ENCODE measurements around the gene IDH2.

The IDH2 gene

GRCh38 chr15:90062462-90062932, 39.8 kb downstream of the IDH2 start:
- no peak overlapping the region for H3K4me3 ChIP-seq (ENCODE audit: low read depth, low read length)
- TF ChIP-seq POLR2A (IDR thresholded peaks at IDR 0.05; ENCODE audit: extremely low read depth, insufficient read length) (no peak), CTCF (IDR thresholded peaks at IDR 0.05; ENCODE audit: low read depth, low read length) (no peak), MAX (IDR thresholded peaks at IDR 0.05; ENCODE audit: low read depth, low read length) (no peak), MYC (IDR thresholded peaks at IDR 0.05; ENCODE audit: low read depth, low read length) (no peak)
- no peak for DNase-seq (ENCODE audit: low read depth)

GRCh38 chr15:90062023-90062442, 40.2 kb downstream of the IDH2 start:
- TF ChIP-seq POLR2A (IDR thresholded peaks at IDR 0.05; ENCODE audit: extremely low read depth, insufficient read length) (no peak), CTCF (IDR thresholded peaks at IDR 0.05; ENCODE audit: low read depth, low read length) (no peak), MYC (IDR thresholded peaks at IDR 0.05; ENCODE audit: low read depth, low read length) (no peak), MAX (IDR thresholded peaks at IDR 0.05; ENCODE audit: low read depth, low read length) (no peak)
- no peak overlapping the region for H3K4me3 ChIP-seq (ENCODE audit: low read depth, low read length)
- DNase-seq (ENCODE audit: low read depth), result peak; percentile 60

- no peak for DNase-seq (ENCODE audit: low read depth)
- no peak for TF ChIP-seq MAX (IDR thresholded peaks at IDR 0.05; ENCODE audit: low read depth, low read length)
- no peak for TF ChIP-seq CTCF (IDR thresholded peaks at IDR 0.05; ENCODE audit: low read depth, low read length)
- TF ChIP-seq MYC (IDR thresholded peaks at IDR 0.05; ENCODE audit: low read depth, low read length), result no peak
- no peak for TF ChIP-seq POLR2A (IDR thresholded peaks at IDR 0.05; ENCODE audit: extremely low read depth, insufficient read length)
- no peak overlapping the region for H3K4me3 ChIP-seq (ENCODE audit: low read depth, low read length)
Measured at GRCh38 chr15:90060797-90061196, 41.5 kb downstream of the IDH2 start.

- DNase-seq (ENCODE audit: low read depth), result peak; percentile 99
- TF ChIP-seq MAX (IDR thresholded peaks at IDR 0.05; ENCODE audit: low read depth, low read length) (peak; percentile 72), POLR2A (IDR thresholded peaks at IDR 0.05; ENCODE audit: extremely low read depth, insufficient read length) (no peak), CTCF (IDR thresholded peaks at IDR 0.05; ENCODE audit: low read depth, low read length) (no peak), MYC (IDR thresholded peaks at IDR 0.05; ENCODE audit: low read depth, low read length) (no peak)
- H3K4me3 ChIP-seq (ENCODE audit: low read depth, low read length), result peak overlapping the region; percentile 34
Measured at GRCh38 chr15:90059208-90059985, 42.9 kb downstream of the IDH2 start.

GRCh38 chr15:90058775-90059174, 43.5 kb downstream of the IDH2 start:
- no peak overlapping the region for H3K4me3 ChIP-seq (ENCODE audit: low read depth, low read length)
- DNase-seq (ENCODE audit: low read depth), result no peak
- no peak for TF ChIP-seq POLR2A (IDR thresholded peaks at IDR 0.05; ENCODE audit: extremely low read depth, insufficient read length)
- TF ChIP-seq MAX (IDR thresholded peaks at IDR 0.05; ENCODE audit: low read depth, low read length), result peak; percentile 9; the same call in 1 of the 2 replicates

GRCh38 chr15:90058308-90058707, 44.0 kb downstream of the IDH2 start:
- TF ChIP-seq CTCF (IDR thresholded peaks at IDR 0.05; ENCODE audit: low read depth, low read length), result no peak
- no peak for TF ChIP-seq MYC (IDR thresholded peaks at IDR 0.05; ENCODE audit: low read depth, low read length)
- no peak for TF ChIP-seq MAX (IDR thresholded peaks at IDR 0.05; ENCODE audit: low read depth, low read length)
- no peak for TF ChIP-seq POLR2A (IDR thresholded peaks at IDR 0.05; ENCODE audit: extremely low read depth, insufficient read length)
- peak; percentile 81 for DNase-seq (ENCODE audit: low read depth)
- H3K4me3 ChIP-seq (ENCODE audit: low read depth, low read length), result no peak overlapping the region

Data from NB4 (cell line).